ENCODE results near the gene APOBEC4.

The APOBEC4 gene

GRCh38 chr1:183675381-183675780, 22.3 kb upstream of the APOBEC4 start:
- no peak overlapping the region for H3K4me3 ChIP-seq (ENCODE audit: control insufficient read depth, low read depth, low read length)
- DNase-seq (ENCODE audit: low read depth), result no peak
- TF ChIP-seq CTCF (conservative IDR thresholded peaks at IDR 0.05; ENCODE audit: control insufficient read depth, insufficient read depth, low read depth, low read length), result no peak

- DNase-seq (ENCODE audit: low read depth), result no peak
- no peak overlapping the region for H3K4me3 ChIP-seq (ENCODE audit: control insufficient read depth, low read depth, low read length)
- TF ChIP-seq CTCF (conservative IDR thresholded peaks at IDR 0.05; ENCODE audit: control insufficient read depth, insufficient read depth, low read depth, low read length), result no peak
Observed at GRCh38 chr1:183674886-183675285, 21.8 kb upstream of the APOBEC4 start.

- TF ChIP-seq CTCF (conservative IDR thresholded peaks at IDR 0.05; ENCODE audit: control insufficient read depth, insufficient read depth, low read depth, low read length), result no peak
- H3K4me3 ChIP-seq (ENCODE audit: control insufficient read depth, low read depth, low read length), result no peak overlapping the region
- peak; percentile 85 for DNase-seq (ENCODE audit: low read depth)
Observed at GRCh38 chr1:183674339-183674738, 21.2 kb upstream of the APOBEC4 start.

- H3K4me3 ChIP-seq (ENCODE audit: control insufficient read depth, low read depth, low read length), result no peak overlapping the region
- TF ChIP-seq CTCF (conservative IDR thresholded peaks at IDR 0.05; ENCODE audit: control insufficient read depth, insufficient read depth, low read depth, low read length), result no peak
- no peak for DNase-seq (ENCODE audit: low read depth)
Observed at GRCh38 chr1:183673605-183674323, 20.6 kb upstream of the APOBEC4 start.

GRCh38 chr1:183670169-183670568, 17.1 kb upstream of the APOBEC4 start:
- H3K4me3 ChIP-seq (ENCODE audit: control insufficient read depth, low read depth, low read length), result no peak overlapping the region
- no peak for DNase-seq (ENCODE audit: low read depth)
- peak; percentile 6 for TF ChIP-seq CTCF (conservative IDR thresholded peaks at IDR 0.05; ENCODE audit: control insufficient read depth, insufficient read depth, low read depth, low read length)

- DNase-seq (ENCODE audit: low read depth), result no peak
- no peak for TF ChIP-seq CTCF (conservative IDR thresholded peaks at IDR 0.05; ENCODE audit: control insufficient read depth, insufficient read depth, low read depth, low read length)
- no peak overlapping the region for H3K4me3 ChIP-seq (ENCODE audit: control insufficient read depth, low read depth, low read length)
Observed at GRCh38 chr1:183656355-183656754, 3.2 kb upstream of the APOBEC4 start.

Measured in fibroblast of mammary gland (primary cell).